Fibroblast of peridontal ligament (primary cell): ENCODE measurements around the gene TP53AIP1.

Experiments used
- DNase-seq: peaks from one replicate; pipeline ENCODE4 v3.0.0-alpha.2; 2010; ENCODE audit errors: extremely low read depth

Gene TP53AIP1

GRCh38 chr11:128890543-128891368, 51.9 kb downstream of the TP53AIP1 start, which contains the start of gene KCNJ5:
Gene KCNJ5, plus strand, starts transcription at chr11:128891356. Its CDS starts 19,918 bp downstream, at chr11:128911274.
- no peak for DNase-seq

GRCh38 chr11:128890216-128890542, 52.5 kb downstream of the TP53AIP1 start:
- DNase-seq: no peak

DNA sequence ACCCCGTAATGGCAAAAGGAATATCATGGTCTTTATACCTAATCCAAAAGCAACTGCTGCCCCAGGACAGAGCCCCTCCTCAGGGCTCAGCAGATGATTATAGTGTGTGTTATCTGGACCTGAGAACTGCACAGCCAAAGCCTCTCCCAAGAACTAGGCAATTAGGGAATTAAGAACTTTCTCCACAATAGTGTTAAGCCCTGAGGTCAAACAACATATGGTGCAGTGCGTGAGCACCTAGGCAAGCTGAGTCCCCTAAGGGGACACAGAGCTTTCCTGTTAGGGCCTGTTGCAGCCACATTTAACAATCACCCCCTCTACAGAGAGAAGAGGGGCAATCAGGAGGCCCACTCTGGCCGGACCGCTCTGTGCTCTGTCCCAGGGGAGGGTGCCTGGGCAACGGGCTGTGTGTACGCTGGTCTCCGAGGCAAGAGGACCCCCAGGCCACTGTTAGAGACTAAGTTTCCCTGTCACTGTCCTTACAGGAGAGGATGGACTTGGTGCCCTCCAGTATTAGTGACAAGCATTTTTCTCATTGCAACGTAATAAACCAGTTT, 52.9 kb downstream of the TP53AIP1 start:
- no peak for DNase-seq

DNA sequence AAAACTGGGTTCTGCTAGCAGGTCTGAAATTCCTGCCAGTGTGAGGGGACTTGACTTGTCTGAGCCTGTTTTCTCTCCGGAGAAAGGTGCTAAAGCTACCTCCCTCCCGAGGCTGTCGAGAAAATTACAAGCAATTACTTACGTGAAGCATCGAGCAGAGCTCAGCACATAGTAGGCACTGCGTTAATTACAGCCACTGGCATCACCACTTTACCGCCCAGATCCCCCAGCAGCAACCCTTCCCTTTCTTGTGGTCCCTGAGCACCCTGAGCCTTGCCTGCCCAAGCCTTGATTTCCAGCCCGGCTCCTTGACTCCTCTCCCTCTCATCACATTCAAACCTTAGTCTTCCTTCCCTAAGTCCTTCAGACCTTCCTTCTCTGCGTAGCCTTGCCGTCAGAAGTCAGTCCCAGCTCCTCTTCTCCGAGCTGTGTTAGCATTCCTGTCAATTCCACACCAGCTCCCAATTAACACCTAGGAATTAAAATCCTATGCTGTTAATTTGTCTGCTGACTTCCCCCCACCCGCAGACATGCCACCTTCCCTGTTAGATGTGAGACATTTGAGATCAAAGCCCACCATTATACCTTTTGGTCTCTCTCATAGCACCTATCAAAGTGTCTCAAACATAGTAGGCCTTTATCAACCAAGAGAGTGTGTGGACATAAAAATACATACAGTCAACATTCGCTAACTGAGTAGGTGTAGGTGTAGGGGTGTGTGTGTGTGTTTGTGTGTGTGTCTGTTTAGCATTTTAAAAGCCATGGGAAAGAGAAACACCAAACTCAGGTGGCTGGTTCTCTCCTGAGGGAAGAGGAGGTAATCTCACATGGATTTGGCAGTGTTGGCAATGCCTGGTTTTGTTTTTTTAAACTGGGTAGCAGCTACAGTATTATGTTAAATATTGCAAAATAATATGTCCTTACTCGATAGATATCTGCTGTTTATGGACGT, 54.4 kb downstream of the TP53AIP1 start:
- DNase-seq: no peak

GRCh38 chr11:128886406-128887124, 56.1 kb downstream of the TP53AIP1 start:
- DNase-seq: no peak
